Measurements from ENCODE around the gene MPP2. TPM values are rescaled to one million over a fixed set of nuclear protein-coding genes. Genes with fewer than 3 reads are reported as not detected.

MPP2 gene
- total and polyA plus RNA-seq, 2 of the 13 experiments (the other 11 are each of a cell fraction or from before 2014, with no cell fraction given): 0.20 to 1.7 TPM

DNA sequence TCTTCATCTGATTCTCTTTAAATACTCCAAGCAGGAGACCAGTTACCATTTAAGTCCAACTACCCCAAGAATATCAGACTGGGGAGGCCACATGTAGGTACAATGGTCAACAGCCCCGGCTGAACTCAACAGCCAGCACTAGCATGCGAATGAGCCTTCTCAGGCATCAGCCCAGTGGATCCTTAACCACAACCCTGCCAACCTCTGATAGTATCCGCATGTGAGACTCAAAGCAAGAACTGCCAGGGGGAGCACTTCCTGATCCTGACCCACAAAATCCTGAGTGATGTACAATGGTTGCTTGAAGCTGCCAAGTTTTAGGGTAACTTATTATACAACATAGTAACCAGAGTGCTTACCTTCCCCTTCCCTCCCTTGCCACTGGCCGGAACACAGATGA, 42.4 kb upstream of the MPP2 start:
- BruUV-seq (replicated peaks): no TSS peak
- CTCF ChIA-PET (ENCODE audit: low intra/inter-chr PET ratio, low total read pairs): no interaction called here
- no peak for ATAC-seq
- peaks cover 14% of the 10 kb centered on the region for H3K4me1 ChIP-seq (ENCODE audit: insufficient read depth, low read length)
- intact Hi-C loops (cut with micrococcal nuclease; ENCODE audit: unreplicated experiment) (no loop called here), in situ Hi-C loops (cut with HindIII; ENCODE audit: extremely low pct_ligation_motif_present, low pct_unique_long_range_greater_than_20kb) (loop anchor here (10.0 kb wide), 1 partner anchor 95 kb away; no protein-coding TSS in a partner anchor)
- POLR2A ChIA-PET: no interaction called here
- no peak overlapping the region for H3K27ac ChIP-seq (ENCODE audit: extremely low read length, insufficient read depth, low read length)
- H3K27me3 ChIP-seq (ENCODE audit: control insufficient read depth in 1 of 2, insufficient read depth in 2 of 2, low read length in 2 of 2): peaks cover 30 to 87% of the 10 kb centered on the region in 2 experiments
- no peak overlapping the region for H3K4me2 ChIP-seq (ENCODE audit: low read depth, low read length)
- TF ChIP-seq ZNF263 (CRISPR knock-in tag; IDR thresholded peaks at IDR 0.05) (peak; percentile 73; the same call in 1 of the 2 replicates), ZNF891 (CRISPR knock-in tag; IDR thresholded peaks at IDR 0.05) (no peak), PRDM15 (CRISPR knock-in tag; IDR thresholded peaks at IDR 0.05) (no peak), ZNF589 (CRISPR knock-in tag; conservative IDR thresholded peaks at IDR 0.05) (no peak), ZNF770 (CRISPR knock-in tag; IDR thresholded peaks at IDR 0.05) (no peak), ZBTB7B (CRISPR knock-in tag; IDR thresholded peaks at IDR 0.05) (no peak), SMC3 (IDR thresholded peaks at IDR 0.05; ENCODE audit: low read length) (peak; percentile 4; the same call in 1 of the 2 replicates)
- TF ChIP-seq, protein P1, sequence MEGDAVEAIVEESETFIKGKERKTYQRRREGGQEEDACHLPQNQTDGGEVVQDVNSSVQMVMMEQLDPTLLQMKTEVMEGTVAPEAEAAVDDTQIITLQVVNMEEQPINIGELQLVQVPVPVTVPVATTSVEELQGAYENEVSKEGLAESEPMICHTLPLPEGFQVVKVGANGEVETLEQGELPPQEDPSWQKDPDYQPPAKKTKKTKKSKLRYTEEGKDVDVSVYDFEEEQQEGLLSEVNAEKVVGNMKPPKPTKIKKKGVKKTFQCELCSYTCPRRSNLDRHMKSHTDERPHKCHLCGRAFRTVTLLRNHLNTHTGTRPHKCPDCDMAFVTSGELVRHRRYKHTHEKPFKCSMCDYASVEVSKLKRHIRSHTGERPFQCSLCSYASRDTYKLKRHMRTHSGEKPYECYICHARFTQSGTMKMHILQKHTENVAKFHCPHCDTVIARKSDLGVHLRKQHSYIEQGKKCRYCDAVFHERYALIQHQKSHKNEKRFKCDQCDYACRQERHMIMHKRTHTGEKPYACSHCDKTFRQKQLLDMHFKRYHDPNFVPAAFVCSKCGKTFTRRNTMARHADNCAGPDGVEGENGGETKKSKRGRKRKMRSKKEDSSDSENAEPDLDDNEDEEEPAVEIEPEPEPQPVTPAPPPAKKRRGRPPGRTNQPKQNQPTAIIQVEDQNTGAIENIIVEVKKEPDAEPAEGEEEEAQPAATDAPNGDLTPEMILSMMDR (CRISPR knock-in tag; IDR thresholded peaks at IDR 0.05): peak; percentile 43
- no peak for DNase-seq (ENCODE audit: low spot score)
- H3K79me2 ChIP-seq (ENCODE audit: insufficient read depth, low read length): no peaks in the 10 kb centered on the region
- no peaks in the 10 kb centered on the region for H4K20me1 ChIP-seq (ENCODE audit: insufficient read depth, low read length)
- FAIRE-seq: peak; percentile 26
- H3K9ac ChIP-seq (ENCODE audit: insufficient read depth, low read depth, low read length): no peak overlapping the region
- H2AFZ ChIP-seq (ENCODE audit: low read length): no peak overlapping the region
- H3K4me3 ChIP-seq (replicated peaks in 1 of 3; ENCODE audit: insufficient read depth in 1 of 3, low read depth in 2 of 3, low read length in 3 of 3): no peak overlapping the region
- no peaks in the 10 kb centered on the region for H3K9me3 ChIP-seq (ENCODE audit: low read length)
- no peaks in the 10 kb centered on the region for H3K36me3 ChIP-seq (replicated peaks in 1 of 2; ENCODE audit: control insufficient read depth in 1 of 2, insufficient read depth in 2 of 2, low read length in 2 of 2)
- 0% methylated on average over 1 of the region's 4 CpGs for WGBS (ENCODE audit: low lambda C conversion rate)

Data from HepG2 (cell line).